HL-60 (cell line): ENCODE results near the gene GNG7.

Experiments used
- CTCF ChIP-seq: IDR thresholded peaks from one replicate; pipeline ENCODE4 v1.5.1; 2011; ENCODE audit warnings: low read length, control low read depth, inconsistent platforms; ENCODE audit not compliant: insufficient read depth
- GABPA ChIP-seq: IDR thresholded peaks from 2 replicates; pipeline ENCODE4 v1.6.1; 2012; ENCODE audit warnings: low read depth
- POLR2AphosphoS5 ChIP-seq: IDR thresholded peaks from 2 replicates; pipeline ENCODE4 v1.6.1; 2012; ENCODE audit warnings: low read depth
- TF ChIP-seq, protein P1 (sequence below): IDR thresholded peaks from 2 replicates; pipeline ENCODE4 v1.6.1; 2012; ENCODE audit warnings: low read depth; ENCODE audit not compliant: insufficient replicate concordance

DNA sequence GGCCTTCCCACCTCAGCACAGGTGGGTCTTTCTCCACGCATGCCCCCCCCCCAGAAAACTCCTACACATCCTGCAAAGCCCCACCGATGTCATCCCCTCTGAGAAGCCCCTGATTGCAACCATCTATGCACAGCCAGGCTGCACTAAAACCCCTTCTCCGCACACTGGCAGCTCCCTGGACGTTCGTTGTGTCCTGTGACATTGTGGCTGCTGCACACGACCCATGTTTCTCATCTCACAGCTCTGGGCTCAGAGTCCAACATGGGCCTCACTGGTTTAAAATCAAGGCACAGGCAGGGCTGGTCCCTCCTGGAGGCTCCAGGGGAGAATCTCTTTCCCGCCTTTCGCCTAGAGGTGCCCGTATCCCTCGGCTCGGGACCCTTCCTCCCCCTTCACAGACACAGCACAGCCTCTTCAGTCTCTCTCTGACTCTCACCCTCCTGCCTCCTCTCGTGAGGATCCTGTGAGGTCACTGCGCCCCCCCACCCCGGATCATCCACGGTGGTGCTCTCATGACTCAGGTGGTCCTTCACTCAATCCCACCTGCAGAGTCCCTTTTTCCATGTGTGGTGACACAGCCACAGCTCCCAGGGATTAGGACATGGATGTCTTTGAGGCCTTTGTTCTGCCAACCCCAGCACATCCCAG lies 155.3 kb downstream of the GNG7 start:
- TF ChIP-seq CTCF (no peak), POLR2AphosphoS5 (no peak), GABPA (no peak)
- TF ChIP-seq, protein P1, sequence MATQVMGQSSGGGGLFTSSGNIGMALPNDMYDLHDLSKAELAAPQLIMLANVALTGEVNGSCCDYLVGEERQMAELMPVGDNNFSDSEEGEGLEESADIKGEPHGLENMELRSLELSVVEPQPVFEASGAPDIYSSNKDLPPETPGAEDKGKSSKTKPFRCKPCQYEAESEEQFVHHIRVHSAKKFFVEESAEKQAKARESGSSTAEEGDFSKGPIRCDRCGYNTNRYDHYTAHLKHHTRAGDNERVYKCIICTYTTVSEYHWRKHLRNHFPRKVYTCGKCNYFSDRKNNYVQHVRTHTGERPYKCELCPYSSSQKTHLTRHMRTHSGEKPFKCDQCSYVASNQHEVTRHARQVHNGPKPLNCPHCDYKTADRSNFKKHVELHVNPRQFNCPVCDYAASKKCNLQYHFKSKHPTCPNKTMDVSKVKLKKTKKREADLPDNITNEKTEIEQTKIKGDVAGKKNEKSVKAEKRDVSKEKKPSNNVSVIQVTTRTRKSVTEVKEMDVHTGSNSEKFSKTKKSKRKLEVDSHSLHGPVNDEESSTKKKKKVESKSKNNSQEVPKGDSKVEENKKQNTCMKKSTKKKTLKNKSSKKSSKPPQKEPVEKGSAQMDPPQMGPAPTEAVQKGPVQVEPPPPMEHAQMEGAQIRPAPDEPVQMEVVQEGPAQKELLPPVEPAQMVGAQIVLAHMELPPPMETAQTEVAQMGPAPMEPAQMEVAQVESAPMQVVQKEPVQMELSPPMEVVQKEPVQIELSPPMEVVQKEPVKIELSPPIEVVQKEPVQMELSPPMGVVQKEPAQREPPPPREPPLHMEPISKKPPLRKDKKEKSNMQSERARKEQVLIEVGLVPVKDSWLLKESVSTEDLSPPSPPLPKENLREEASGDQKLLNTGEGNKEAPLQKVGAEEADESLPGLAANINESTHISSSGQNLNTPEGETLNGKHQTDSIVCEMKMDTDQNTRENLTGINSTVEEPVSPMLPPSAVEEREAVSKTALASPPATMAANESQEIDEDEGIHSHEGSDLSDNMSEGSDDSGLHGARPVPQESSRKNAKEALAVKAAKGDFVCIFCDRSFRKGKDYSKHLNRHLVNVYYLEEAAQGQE: no peak
